A673 (cell line): ENCODE measurements around the gene SSR2. TPM values are rescaled to one million over a fixed set of nuclear protein-coding genes. Genes with fewer than 3 reads are reported as not detected.
A peak's percentile ranks its signal among the peaks of the same experiment; 100 is the strongest.

ENCODE experiments used
- BruUV-seq: library from RNA; stranded (reverse); fragments of 400-500 nt; replicated peaks from 2 replicates; lab custom pipeline; 2021; lab: Mats Ljungman, UMichigan
- CTCF ChIA-PET: fragments of 300-600 bp; sonication (Branson Sonifier 250); formaldehyde crosslinking; loops from one replicate; lab custom pipeline; 2022; ENCODE audit warnings: antibody characterized with exemption; lab: Charles Lee
- POLR2A ChIA-PET: fragments of 300-600 bp; sonication (Branson Sonifier 250); formaldehyde crosslinking; loops from one replicate; lab custom pipeline; 2022; ENCODE audit warnings: antibody characterized with exemption; ENCODE audit not compliant: low non-redundant PET; lab: Charles Lee
- DNase-seq: peaks from one replicate; pipeline ENCODE4 v3.0.0-alpha.2; 2015; ENCODE audit warnings: low spot score
- H3K27ac ChIP-seq: fragments of 200-600 bp; sonication (generic); 2 replicates; pipeline ENCODE4 v1.5.1; 2016; ENCODE audit warnings: mixed run types, low read depth, mild to moderate bottlenecking, mixed read lengths, antibody characterized with exemption, low read length; ENCODE audit not compliant: poor library complexity, severe bottlenecking
- H3K27me3 ChIP-seq: fragments of 200-600 bp; sonication (generic); replicated peaks from 2 replicates; pipeline ENCODE4 v1.6.1; 2017; ENCODE audit warnings: mixed run types, low read depth, mild to moderate bottlenecking, mixed read lengths, antibody characterized with exemption, low read length; ENCODE audit not compliant: insufficient read depth, poor library complexity
- H3K36me3 ChIP-seq: fragments of 200-600 bp; sonication (generic); 2 replicates; pipeline ENCODE4 v1.6.1; 2016; ENCODE audit warnings: mixed run types, mild to moderate bottlenecking, mixed read lengths, antibody characterized with exemption, low read length; ENCODE audit not compliant: insufficient read depth, poor library complexity, severe bottlenecking
- H3K4me1 ChIP-seq: fragments of 200-600 bp; sonication (generic); 2 replicates; pipeline ENCODE4 v1.6.1; 2017; ENCODE audit warnings: mixed run types, mild to moderate bottlenecking, mixed read lengths, antibody characterized with exemption, low read length; ENCODE audit not compliant: insufficient read depth, poor library complexity, severe bottlenecking
- H3K4me3 ChIP-seq: fragments of 200-600 bp; sonication (generic); 2 replicates; pipeline ENCODE4 v1.5.1; 2016; ENCODE audit warnings: low read depth, mixed run types, mild to moderate bottlenecking, mixed read lengths, low read length; ENCODE audit not compliant: poor library complexity, severe bottlenecking
- H3K9me3 ChIP-seq: fragments of 200-600 bp; sonication (generic); 2 replicates; pipeline ENCODE4 v1.6.1; 2016; ENCODE audit warnings: mixed run types, low read depth, mild to moderate bottlenecking, mixed read lengths, antibody characterized with exemption, low read length; ENCODE audit not compliant: poor library complexity, severe bottlenecking
- EZH2 ChIP-seq: fragments of 200-600 bp; sonication (generic); IDR thresholded peaks from 2 replicates; pipeline ENCODE4 v1.6.1; 2017; ENCODE audit warnings: borderline replicate concordance, low read depth, mild to moderate bottlenecking, mixed read lengths, antibody characterized with exemption, low read length; ENCODE audit not compliant: poor library complexity, severe bottlenecking
- intact Hi-C: fragments of 100-400 bp; cut with micrococcal nuclease; formaldehyde crosslinking; loops from one replicate; pipeline ENCODE4 v1.10.0; 2022; ENCODE audit not compliant: unreplicated experiment
- total RNA-seq: library from RNA; stranded (reverse); gene quantifications from 2 replicates; pipeline ENCODE4 v1.2.3, GENCODE V29; 2021
- TF ChIP-seq, protein P1 (sequence below): fragments of 300-800, 200-600 bp; sonication (generic); conservative IDR thresholded peaks from 2 replicates; pipeline ENCODE4 v1.5.1; 2017; ENCODE audit warnings: low read depth, mild to moderate bottlenecking, antibody characterized with exemption, low read length, moderate library complexity, mixed read lengths

Gene SSR2
- total RNA-seq, 1 experiment from 2014 or later, result 233 TPM

DNA sequence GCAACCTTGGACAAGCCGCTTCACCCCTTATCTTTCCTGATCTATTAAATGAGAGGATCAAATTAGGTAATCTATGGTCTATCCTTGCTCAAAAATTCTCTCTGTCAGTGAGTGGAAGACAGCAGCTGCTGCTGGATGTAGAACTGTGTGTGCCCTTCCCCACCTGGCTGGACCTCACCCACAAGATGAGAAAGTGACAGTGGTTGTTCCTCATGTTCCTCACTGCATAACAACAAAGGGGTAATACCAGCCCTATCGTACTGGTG is 16.9 kb downstream of the SSR2 start:
- no peak overlapping the region for H3K27ac ChIP-seq
- no TSS peak for BruUV-seq
- no peaks in the 10 kb centered on the region for H3K9me3 ChIP-seq
- ChIA-PET POLR2A (no interaction called here), CTCF (no interaction called here)
- no peak for DNase-seq
- no peaks in the 10 kb centered on the region for H3K4me1 ChIP-seq
- no peak overlapping the region for H3K4me3 ChIP-seq
- H3K36me3 ChIP-seq, result peaks cover 3% of the 10 kb centered on the region
- intact Hi-C loops, result no loop called here
- H3K27me3 ChIP-seq, result no peaks in the 10 kb centered on the region
- TF ChIP-seq EZH2, result no peak
- TF ChIP-seq, protein P1, sequence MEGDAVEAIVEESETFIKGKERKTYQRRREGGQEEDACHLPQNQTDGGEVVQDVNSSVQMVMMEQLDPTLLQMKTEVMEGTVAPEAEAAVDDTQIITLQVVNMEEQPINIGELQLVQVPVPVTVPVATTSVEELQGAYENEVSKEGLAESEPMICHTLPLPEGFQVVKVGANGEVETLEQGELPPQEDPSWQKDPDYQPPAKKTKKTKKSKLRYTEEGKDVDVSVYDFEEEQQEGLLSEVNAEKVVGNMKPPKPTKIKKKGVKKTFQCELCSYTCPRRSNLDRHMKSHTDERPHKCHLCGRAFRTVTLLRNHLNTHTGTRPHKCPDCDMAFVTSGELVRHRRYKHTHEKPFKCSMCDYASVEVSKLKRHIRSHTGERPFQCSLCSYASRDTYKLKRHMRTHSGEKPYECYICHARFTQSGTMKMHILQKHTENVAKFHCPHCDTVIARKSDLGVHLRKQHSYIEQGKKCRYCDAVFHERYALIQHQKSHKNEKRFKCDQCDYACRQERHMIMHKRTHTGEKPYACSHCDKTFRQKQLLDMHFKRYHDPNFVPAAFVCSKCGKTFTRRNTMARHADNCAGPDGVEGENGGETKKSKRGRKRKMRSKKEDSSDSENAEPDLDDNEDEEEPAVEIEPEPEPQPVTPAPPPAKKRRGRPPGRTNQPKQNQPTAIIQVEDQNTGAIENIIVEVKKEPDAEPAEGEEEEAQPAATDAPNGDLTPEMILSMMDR, result no peak

DNA sequence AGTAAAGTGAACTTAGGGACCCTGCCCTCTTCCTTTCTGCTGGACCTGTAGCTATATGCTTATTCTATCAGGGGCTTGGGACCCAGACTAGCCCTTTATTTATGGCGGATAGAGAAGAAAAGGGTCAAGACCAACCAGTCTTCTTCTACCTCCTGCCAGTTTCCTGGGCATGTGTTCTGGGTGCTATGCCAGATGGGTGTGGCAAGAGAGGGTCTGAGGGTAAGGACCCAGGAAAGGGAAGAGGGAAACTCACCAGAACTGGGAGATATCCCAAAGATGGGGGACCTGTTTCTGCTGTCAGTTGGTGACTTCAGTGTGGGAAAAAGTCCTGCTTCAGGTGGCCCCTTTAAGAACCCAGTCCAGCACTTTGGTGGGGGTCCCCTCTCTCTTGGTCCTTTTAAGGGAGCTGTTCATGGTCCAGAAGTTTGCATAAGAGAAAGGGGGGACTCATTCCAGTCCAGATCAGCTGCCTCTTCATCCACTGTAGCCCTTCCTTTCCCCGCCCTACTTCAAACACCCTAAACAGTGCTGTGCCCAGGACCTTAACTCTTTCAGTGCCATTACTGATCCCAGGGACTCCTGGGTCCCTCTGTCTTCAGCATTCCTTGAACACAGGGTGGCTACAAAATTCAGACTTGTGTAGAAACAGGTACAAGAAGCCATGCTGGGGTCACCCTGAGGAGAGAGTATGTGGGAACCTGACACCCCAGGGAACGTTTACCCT is 18.4 kb downstream of the SSR2 start:
- CTCF ChIA-PET, result no interaction called here
- DNase-seq, result no peak
- Histone ChIP-seq H3K36me3 (no peaks in the 10 kb centered on the region), H3K4me3 (no peak overlapping the region), H3K27ac (no peak overlapping the region), H3K27me3 (no peaks in the 10 kb centered on the region), H3K4me1 (no peaks in the 10 kb centered on the region), H3K9me3 (no peaks in the 10 kb centered on the region)
- TF ChIP-seq, protein P1, result no peak
- no peak for TF ChIP-seq EZH2
- POLR2A ChIA-PET, result no interaction called here
- BruUV-seq, result no TSS peak
- intact Hi-C loops, result no loop called here

DNA sequence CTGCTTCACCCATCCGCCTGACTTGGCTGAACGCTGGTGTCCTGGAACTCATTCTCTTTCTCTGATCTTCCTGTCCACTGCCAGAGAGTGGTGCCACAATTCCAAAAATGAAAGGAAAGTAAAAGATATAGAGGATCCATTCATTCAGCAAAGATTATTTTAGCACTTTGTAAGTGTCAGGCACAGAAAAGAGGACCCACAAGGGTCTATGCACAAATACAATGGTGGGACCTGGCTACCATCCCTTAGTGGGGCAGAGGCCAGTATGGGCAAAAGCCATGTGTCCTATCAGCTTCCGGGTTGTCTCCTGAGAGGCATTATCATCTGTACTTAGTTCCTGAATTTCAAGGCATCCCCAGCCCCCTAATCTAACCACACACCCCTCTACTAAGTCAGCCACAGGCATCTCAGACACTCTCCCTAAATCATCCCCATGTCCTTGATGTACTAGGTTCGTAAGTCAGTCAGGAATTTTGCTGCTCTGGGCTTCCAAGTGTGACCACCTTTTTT is 19.0 kb downstream of the SSR2 start:
- Histone ChIP-seq H3K4me3 (no peak overlapping the region), H3K27ac (no peak overlapping the region), H3K9me3 (no peaks in the 10 kb centered on the region), H3K27me3 (no peaks in the 10 kb centered on the region), H3K4me1 (no peaks in the 10 kb centered on the region), H3K36me3 (no peaks in the 10 kb centered on the region)
- POLR2A ChIA-PET, result no interaction called here
- no peak for DNase-seq
- TF ChIP-seq, protein P1, result 0 out of 2 replicates have a peak, but pooled peaks have one; percentile 19
- no peak for TF ChIP-seq EZH2
- CTCF ChIA-PET, result no interaction called here
- intact Hi-C loops, result no loop called here
- BruUV-seq, result no TSS peak
